Mesenteric fat pad (tissue), 1 donor: ENCODE measurements around the gene ZNF3. TPM values are rescaled to one million over a fixed set of nuclear protein-coding genes. Genes with fewer than 3 reads are reported as not detected.

Experiments
- DNase-seq: peaks from one replicate; pipeline ENCODE4 v3.0.0-alpha.2; 2020; ENCODE audit warnings: low spot score
- total RNA-seq: library from RNA; stranded (reverse); fragmentation: NEBNext Ultra II Directional; extraction: Animal tissue kit (Norgen Biotek cat#: 25700); gene quantifications from one replicate; pipeline ENCODE4 v1.2.1, GENCODE V29; 2021
- donor health status: DM: yes; HTN: yes; CAD: no.

The ZNF3 gene
- total RNA-seq, 1 donor from 2014 or later: 16.8 TPM

GRCh38 chr7:100059251-100059739, 22.2 kb downstream of the ZNF3 start:
- no peak for DNase-seq

GRCh38 chr7:100057006-100057405, 24.5 kb downstream of the ZNF3 start:
- no peak for DNase-seq

DNA sequence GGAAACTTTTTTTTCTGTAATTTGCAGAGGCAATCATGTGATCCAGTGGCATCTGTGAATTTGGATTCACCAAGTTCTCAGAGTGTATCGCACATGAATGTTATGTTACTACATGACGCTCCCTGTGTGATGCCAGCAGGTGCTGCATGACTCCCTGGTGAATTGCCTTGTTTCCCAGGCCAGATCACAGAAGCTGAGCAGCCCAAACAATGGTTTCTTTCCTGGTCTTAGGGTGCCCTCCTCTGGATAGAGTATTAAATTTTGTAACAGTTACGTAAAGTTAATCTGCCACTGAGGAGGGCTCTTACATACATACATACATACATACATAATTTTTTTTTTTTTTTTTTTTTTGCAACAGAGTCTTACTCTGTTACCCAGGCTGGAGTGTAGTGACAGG, 28.3 kb downstream of the ZNF3 start:
- DNase-seq: no peak

GRCh38 chr7:100051611-100052010, 29.9 kb downstream of the ZNF3 start:
- DNase-seq: no peak

DNA sequence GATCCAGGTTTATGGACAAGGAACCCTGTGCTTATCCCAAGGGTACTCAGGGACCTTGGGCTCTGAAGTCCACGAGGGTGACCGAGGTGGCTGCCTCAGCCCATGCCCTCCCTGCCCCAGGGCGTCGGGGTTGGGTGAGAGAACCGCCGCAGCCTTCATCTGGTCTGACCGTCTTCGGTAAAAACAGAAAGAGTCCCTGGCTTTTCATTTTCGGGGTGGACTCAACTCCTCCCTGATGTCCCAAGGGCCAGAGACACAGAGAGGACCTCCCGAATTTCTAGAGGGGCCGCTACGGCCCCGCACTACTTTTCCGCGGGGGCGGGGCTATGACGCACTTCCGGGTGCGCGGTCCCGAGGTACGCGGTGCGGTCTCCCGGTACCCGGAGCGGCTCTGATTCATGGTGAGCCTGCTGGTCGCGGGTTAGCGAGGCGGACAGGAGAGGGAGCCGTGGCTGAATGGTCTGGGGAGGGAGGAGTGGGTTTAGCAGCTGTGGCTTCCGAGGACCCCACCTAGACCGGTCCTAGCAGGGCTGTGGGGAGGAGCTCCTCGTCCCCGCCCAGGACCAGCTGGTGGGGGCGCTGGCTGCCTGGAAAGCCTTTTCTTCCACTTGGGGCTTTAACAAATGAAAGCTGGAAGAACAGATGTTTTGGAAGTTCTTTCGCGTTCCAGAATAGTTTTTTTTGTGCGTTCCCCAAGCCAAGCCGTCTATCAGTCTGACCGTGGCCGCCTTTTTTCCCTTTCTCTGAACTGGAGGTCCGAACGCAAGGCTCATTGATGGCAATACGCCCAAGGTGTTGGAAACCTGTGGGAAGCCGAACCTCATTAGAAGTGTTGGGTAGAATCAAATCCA, 31.9 kb downstream of the ZNF3 start, which contains the start of gene ZSCAN21:
Gene ZSCAN21, plus strand, starts transcription at position 334 of the 851 bp plus-strand sequence. CDS start 7,233 bp downstream, outside the sequence.
- DNase-seq: peak; percentile 97

GRCh38 chr7:100048680-100049079, 32.8 kb downstream of the ZNF3 start:
- no peak for DNase-seq

GRCh38 chr7:100044718-100045117, 36.8 kb downstream of the ZNF3 start:
- DNase-seq: no peak

DNA sequence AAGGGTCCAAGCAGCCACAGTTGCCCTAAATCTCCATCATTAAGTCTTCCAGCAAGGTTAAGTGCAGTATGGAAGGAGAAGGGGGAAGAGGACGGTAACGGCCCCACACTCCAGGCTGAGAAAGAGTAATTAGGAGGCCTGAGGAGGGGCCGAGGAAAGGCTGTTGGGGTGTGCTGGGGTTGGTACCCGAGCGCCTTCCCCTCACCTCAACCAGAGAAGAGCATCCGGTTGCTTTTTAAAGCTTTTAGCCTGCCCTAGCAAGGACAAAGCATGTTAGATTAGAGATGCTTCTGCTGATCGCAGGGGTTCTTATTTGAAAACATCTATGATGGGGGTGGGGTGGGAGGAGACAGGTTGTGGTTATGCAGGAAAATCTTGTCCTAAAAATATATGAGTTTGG, 40.9 kb downstream of the ZNF3 start:
- no peak for DNase-seq

- no peak for DNase-seq
Observed at GRCh38 chr7:100038326-100038725, 43.2 kb downstream of the ZNF3 start.

DNA sequence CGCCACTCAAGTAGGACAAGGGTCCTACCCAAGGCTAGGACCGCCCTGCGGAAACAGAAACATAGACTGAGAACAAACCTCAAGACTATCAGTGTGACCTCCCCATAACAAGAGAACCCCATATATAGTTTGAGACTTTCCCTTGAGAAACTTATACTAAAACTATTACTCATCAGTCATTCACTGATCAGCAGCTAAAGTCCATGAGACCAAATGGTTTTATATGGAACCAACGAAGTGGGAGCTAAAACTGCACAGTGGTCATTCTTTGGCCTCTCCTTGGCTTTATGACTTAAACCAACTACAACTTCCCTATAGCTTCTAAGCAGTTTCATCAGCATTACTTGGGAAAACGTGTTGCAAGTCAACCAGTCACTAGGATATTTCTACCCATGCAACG, 45.6 kb downstream of the ZNF3 start:
- DNase-seq: no peak

DNA sequence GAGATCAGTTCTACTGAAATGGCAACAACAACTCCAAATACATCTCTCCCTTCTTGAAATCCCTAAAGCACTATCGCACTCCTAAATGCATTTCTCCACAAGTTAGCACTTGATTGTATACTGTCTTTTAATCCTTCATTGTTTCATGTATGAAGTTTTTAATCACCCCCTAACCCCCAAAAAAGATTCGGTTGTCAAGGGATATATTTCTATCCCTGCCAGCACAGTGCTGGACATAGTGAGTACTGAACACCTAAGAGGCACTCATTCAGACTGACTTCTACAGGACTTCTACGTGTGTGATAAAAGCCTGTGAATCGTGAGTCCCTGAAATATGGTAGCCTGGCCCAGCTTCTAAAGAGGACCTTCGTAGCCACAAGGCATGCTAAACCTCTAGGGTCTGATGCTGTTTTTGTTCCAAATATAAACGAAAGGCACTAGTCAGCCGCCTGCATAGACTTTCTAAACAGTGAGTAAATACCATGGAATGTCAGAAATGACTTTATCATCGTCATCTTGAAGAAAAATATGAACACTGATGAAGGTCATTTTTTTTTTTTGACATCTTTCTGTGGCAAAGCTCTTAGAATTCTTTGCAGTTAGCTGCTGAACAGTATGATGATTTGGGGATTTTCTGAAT, 46.5 kb downstream of the ZNF3 start:
- no peak for DNase-seq

DNA sequence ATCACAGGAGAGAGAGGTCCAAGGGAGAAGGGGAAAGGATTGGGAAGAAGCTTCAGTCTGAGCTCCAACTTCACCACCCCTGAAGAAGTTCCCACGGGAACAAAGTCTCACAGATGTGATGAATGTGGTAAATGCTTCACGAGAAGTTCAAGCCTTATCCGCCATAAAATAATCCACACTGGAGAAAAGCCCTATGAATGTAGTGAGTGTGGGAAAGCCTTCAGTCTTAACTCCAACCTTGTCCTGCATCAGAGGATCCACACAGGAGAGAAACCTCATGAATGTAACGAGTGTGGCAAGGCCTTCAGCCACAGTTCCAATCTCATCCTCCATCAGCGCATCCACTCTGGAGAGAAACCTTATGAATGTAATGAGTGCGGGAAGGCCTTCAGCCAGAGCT, 48.0 kb downstream of the ZNF3 start:
- no peak for DNase-seq

DNA sequence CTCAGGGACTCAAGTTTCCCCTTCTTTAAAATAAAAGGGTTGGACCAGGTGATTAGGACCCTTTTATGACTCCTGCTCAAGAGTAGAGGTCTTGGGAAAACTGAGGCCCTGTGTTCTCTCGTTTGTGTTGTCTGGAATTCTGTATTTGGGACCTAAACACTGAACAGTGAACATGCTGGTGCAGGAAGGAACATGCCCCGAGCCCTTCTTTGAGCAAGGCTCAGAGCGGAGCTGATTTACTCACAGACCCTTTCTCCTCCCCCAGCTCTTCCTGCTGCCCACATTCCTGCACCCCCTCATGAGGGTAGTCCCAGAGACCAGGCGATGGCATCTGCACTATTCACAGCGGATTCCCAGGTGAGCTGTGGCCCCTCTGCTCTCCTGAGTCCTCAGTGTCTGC, 51.9 kb downstream of the ZNF3 start:
- DNase-seq: no peak

DNA sequence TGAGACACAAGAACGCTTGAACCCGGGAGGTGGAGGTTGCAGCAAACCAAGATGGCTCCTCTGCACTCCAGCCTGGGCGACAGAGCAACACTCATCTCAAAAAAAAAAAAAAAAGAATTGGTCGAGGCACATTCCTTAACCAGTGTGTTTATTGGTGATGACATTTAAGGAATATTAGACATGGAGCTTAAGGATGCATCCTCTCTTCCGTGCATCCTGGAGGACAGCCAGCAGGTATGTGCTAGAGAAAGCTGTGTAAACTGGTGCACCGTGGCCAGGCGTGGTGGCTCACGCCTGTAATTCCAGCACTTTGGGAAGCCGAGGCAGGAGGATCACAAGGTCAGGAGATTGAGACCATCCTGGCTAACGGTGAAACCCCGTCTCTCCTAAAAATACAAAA, 54.3 kb downstream of the ZNF3 start:
- DNase-seq: no peak

- no peak for DNase-seq
Observed at GRCh38 chr7:100024020-100024619, 57.4 kb downstream of the ZNF3 start.

- peak; percentile 49 for DNase-seq
Observed at GRCh38 chr7:100023526-100023925, 58.0 kb downstream of the ZNF3 start.

DNA sequence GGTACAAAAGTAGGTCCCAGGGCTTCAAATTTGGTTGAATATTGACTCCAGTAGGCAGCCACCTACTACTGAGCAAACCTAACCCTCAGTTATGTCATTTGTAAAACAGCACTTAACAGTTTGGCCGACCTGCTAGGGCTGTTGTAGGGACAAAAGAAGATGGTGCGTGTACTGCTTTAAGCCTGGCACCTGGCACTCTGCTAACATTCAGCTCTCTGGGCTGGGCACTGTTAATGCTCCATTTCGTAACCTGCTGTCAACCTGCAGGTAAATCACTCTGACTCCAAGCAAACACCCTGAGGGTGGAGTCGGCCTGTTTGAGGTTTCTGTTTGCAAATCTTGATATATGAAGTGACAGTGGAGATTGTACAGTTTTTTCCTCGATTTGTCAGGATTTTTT, 58.9 kb downstream of the ZNF3 start:
- no peak for DNase-seq

DNA sequence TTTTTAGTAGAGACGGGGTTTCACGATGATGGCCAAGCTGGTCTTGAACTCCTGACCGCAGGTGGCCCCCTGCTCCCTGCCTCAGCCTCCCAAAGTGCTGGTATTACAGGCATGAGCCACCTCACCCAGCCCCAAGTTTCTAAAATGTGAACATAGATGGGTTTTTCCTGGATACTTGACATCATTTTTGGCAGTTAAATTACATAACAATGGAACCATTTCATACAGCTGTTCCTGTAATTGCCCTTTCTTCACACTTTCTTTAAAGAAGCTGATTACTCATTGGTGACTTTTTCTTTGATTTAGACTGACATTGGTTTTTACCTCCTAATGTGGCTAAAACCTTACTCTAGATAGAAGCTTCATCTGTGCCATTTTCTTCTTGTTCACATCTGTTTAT, 60.2 kb downstream of the ZNF3 start:
- DNase-seq: peak; percentile 16
